Astrocyte (in vitro differentiated cells and primary cell): ENCODE data around the gene RHO.

Source experiments
- EZH2 ChIP-seq: IDR thresholded peaks from 2 replicates; pipeline ENCODE4 v1.6.1; 2012; ENCODE audit warnings: mild to moderate bottlenecking, low read length, inconsistent platforms; ENCODE audit not compliant: insufficient read depth
- TF ChIP-seq, protein P1 (sequence below): IDR thresholded peaks from 2 replicates; pipeline ENCODE4 v1.5.1; 2011; ENCODE audit warnings: low read depth, mild to moderate bottlenecking, inconsistent platforms, low read length, moderate library complexity; ENCODE audit not compliant: insufficient read depth

GRCh38 chr3:129548104-129548965, 19.9 kb downstream of the RHO start:
- TF ChIP-seq, protein P1, sequence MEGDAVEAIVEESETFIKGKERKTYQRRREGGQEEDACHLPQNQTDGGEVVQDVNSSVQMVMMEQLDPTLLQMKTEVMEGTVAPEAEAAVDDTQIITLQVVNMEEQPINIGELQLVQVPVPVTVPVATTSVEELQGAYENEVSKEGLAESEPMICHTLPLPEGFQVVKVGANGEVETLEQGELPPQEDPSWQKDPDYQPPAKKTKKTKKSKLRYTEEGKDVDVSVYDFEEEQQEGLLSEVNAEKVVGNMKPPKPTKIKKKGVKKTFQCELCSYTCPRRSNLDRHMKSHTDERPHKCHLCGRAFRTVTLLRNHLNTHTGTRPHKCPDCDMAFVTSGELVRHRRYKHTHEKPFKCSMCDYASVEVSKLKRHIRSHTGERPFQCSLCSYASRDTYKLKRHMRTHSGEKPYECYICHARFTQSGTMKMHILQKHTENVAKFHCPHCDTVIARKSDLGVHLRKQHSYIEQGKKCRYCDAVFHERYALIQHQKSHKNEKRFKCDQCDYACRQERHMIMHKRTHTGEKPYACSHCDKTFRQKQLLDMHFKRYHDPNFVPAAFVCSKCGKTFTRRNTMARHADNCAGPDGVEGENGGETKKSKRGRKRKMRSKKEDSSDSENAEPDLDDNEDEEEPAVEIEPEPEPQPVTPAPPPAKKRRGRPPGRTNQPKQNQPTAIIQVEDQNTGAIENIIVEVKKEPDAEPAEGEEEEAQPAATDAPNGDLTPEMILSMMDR, result no peak
- no peak for TF ChIP-seq EZH2
